ENCODE data around the gene GHDC. TPM values are rescaled to one million over a fixed set of nuclear protein-coding genes. Genes with fewer than 3 reads are reported as not detected.
"Not testable (repeated sequence)": the region's sequence is repeated elsewhere in the genome, so short reads cannot be mapped to it uniquely, and the experiment has no call there.

GHDC gene
- total RNA-seq, 2 donors from 2014 or later = 45.3 to 106 TPM

DNA sequence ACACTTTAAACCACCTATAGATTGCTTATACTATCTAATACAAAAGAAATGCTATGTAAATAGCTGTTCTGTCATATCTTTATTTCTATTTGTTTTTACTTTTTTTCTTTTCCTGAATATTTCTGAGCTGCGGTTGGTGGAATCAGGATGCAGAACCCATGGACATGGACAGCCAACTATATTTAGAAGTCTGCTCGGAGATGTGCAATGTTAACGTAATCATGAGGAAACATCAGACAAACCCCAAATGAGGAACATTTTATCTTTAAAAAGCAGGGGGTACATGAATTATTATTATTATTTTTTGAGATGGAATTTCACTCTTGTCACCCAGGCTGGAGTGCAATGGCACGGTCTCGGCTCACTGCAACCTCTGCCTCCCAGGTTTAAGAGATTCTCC is 31.4 kb upstream of the GHDC start:
- H3K9me3 ChIP-seq = no peaks in the 10 kb centered on the region
- intact Hi-C loops (cut with DNase I) = no loop called here
- no peaks in the 10 kb centered on the region for H3K4me1 ChIP-seq (replicated peaks)
- no peaks in the 10 kb centered on the region for H3K27me3 ChIP-seq (replicated peaks; ENCODE audit: insufficient read depth)
- DNase-seq (ENCODE audit: low spot score) = no peak
- 91% methylated on average over 5 of the region's 5 CpGs for WGBS
- TF ChIP-seq POLR2A (IDR thresholded peaks at IDR 0.05) (no peak), POLR2AphosphoS5 (IDR thresholded peaks at IDR 0.05) (no peak)
- TF ChIP-seq, protein P1, sequence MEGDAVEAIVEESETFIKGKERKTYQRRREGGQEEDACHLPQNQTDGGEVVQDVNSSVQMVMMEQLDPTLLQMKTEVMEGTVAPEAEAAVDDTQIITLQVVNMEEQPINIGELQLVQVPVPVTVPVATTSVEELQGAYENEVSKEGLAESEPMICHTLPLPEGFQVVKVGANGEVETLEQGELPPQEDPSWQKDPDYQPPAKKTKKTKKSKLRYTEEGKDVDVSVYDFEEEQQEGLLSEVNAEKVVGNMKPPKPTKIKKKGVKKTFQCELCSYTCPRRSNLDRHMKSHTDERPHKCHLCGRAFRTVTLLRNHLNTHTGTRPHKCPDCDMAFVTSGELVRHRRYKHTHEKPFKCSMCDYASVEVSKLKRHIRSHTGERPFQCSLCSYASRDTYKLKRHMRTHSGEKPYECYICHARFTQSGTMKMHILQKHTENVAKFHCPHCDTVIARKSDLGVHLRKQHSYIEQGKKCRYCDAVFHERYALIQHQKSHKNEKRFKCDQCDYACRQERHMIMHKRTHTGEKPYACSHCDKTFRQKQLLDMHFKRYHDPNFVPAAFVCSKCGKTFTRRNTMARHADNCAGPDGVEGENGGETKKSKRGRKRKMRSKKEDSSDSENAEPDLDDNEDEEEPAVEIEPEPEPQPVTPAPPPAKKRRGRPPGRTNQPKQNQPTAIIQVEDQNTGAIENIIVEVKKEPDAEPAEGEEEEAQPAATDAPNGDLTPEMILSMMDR (IDR thresholded peaks at IDR 0.05) = no peak
- no peak overlapping the region for H3K27ac ChIP-seq
- peaks cover 0 to 7% of the 10 kb centered on the region in 2 donors for H3K36me3 ChIP-seq
- H3K4me3 ChIP-seq = no peak overlapping the region

DNA sequence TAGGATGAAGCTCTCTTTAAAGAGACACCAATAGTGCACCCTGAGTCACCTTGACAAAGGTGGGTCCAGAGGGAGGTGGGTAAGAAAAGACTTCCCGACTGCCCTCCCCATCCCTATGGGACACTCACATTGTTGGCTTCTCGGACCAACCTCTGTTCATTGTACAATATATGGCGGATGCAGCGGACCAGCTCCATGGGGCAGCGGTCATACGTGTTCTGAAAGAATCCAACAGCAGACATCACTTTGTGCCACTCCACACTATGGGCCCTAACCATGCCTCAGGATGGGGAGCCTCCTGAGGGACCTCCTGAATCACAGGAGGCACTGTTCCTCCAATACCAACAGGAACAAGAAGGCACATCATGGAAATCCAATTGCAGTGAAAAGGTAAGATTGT is 30.4 kb upstream of the GHDC start:
- Histone ChIP-seq H3K27me3 (replicated peaks; ENCODE audit: insufficient read depth) (no peaks in the 10 kb centered on the region), H3K9me3 (no peaks in the 10 kb centered on the region), H3K27ac (no peak overlapping the region), H3K36me3 (peaks cover 0 to 7% of the 10 kb centered on the region in 2 donors), H3K4me3 (no peak overlapping the region), H3K4me1 (replicated peaks) (no peaks in the 10 kb centered on the region)
- intact Hi-C loops (cut with DNase I) = no loop called here
- 96% methylated on average over 6 of the region's 6 CpGs for WGBS
- no peak for DNase-seq (ENCODE audit: low spot score)
- TF ChIP-seq, protein P1 (IDR thresholded peaks at IDR 0.05) = no peak
- TF ChIP-seq POLR2AphosphoS5 (IDR thresholded peaks at IDR 0.05) (no peak), POLR2A (IDR thresholded peaks at IDR 0.05) (no peak)

DNA sequence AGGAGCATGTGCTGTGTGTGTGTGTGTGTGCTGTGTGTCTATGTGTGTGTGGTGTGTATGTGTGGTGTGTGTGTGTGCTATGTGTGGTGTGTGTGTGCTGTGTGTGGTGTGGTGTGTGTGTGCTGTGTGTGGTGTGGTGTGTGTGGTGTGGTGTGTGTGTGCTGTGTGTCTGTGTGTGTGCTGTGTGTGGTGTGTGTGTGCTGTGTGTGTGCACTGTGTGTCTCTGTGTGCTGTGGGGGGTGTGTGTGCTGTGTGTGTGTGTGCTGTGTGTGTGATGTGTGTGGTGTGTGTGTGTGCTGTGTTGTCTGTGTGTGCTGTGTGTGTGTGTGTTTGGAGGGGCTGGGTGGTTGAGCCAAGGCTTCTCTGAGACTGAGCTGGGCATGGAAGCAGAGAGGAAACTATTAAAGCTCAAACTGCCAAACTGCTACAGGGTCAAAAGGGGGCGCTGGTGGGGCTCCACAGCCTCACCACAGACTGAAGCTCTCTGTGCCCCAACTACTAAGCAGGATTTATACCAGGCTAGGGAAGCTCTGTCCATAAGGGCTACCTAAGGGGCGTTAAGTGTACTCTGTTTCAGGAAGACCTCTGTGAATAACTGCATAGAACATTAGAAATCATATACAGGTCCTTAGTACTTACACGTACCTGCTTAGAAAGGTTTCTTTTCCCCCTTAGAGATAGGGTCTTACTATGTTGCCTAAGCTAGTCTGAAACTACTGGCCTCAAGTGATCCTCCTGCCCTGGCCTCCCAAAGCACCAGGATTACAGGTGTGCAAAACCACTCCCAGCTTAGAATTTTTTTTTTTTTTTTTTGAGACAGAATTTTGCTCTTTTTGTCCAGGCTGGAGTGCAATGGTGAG is 27.8 kb upstream of the GHDC start:
- H3K4me1 ChIP-seq (replicated peaks) = no peaks in the 10 kb centered on the region
- H3K27me3 ChIP-seq (replicated peaks; ENCODE audit: insufficient read depth) = no peaks in the 10 kb centered on the region
- no peaks in the 10 kb centered on the region for H3K9me3 ChIP-seq
- 55% methylated on average over 3 of the region's 3 CpGs for WGBS
- TF ChIP-seq, protein P1 (IDR thresholded peaks at IDR 0.05) = peak in 1 of 4 experiments; percentile 45
- TF ChIP-seq POLR2A (IDR thresholded peaks at IDR 0.05) = no peak
- intact Hi-C loops (cut with DNase I) = no loop called here
- H3K4me3 ChIP-seq = no peak overlapping the region
- peaks cover 0 to 7% of the 10 kb centered on the region in 2 donors for H3K36me3 ChIP-seq
- no peak overlapping the region for H3K27ac ChIP-seq
- DNase-seq (ENCODE audit: low spot score) = peak; percentile 22

DNA sequence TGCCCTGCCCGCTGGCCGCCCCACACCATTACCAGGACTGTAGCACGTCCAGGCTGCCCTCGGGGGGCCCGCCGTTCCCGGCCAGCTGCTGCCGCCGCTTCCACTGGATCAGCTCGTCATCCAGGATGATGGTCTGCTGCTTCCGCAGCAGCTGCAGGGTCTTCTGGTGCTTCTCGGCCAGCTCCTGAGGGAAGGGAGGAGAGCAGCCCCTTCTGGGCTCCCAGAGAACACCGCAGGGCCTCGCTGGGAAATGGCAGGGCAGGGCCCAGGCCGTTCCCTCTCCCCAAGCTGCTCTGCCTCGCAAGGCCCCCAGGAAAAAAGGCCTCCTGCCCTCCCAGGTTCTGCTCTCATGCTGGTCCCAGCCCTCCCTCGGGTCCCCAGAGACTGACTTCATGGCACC is 25.0 kb upstream of the GHDC start:
- H3K36me3 ChIP-seq; H3K4me1 ChIP-seq (replicated peaks); H3K9me3 ChIP-seq; DNase-seq (ENCODE audit: low spot score); H3K27me3 ChIP-seq (replicated peaks; ENCODE audit: insufficient read depth); intact Hi-C loops (cut with DNase I); H3K4me3 ChIP-seq; H3K27ac ChIP-seq: not testable (repeated sequence)
- WGBS = no CpG with 5 or more reads among the region's 17 CpGs

DNA sequence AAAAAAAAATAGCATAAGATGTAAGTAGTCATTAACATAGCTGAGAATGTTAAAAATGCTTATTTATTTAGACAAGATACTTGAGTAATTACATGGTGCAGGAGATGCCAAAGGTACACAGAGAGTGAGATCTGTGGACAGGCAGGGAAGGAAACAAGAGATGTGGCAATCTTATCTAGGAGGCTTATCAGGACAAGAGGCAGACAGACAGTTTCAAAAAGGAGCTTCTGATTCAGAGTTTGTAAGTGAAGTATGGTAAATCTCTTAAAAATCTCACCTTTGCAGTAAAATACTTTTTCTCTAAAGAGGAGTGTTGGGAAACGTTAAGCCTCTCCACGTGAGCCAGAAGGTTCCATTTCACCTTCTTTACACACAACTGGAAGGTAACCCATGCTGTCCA is 19.9 kb upstream of the GHDC start:
- Histone ChIP-seq H3K36me3 (no peaks in the 10 kb centered on the region), H3K27ac (no peak overlapping the region)

More for the DNA sequence above, 19.9 kb upstream of the GHDC start:
- no peak for DNase-seq (ENCODE audit: low spot score)
- 76% methylated on average over 2 of the region's 2 CpGs for WGBS
- TF ChIP-seq POLR2AphosphoS5 (IDR thresholded peaks at IDR 0.05) (no peak), POLR2A (IDR thresholded peaks at IDR 0.05) (no peak)
- TF ChIP-seq, protein P1 (IDR thresholded peaks at IDR 0.05) = no peak
- no peaks in the 10 kb centered on the region for H3K9me3 ChIP-seq
- no peak overlapping the region for H3K4me3 ChIP-seq
- no peaks in the 10 kb centered on the region for H3K4me1 ChIP-seq (replicated peaks)
- intact Hi-C loops (cut with DNase I) = no loop called here
- H3K27me3 ChIP-seq (replicated peaks; ENCODE audit: insufficient read depth) = no peaks in the 10 kb centered on the region
